GM12872 (cell line): ENCODE data around the gene RHOD.

Experiments used
- CTCF ChIP-seq: IDR thresholded peaks from 3 replicates; pipeline ENCODE4 v1.5.1; 2011; ENCODE audit warnings: low read depth, mild to moderate bottlenecking, low read length, moderate library complexity; ENCODE audit not compliant: insufficient read depth

RHOD gene

GRCh38 chr11:67048515-67049130, 8.0 kb upstream of the RHOD start:
- no peak for TF ChIP-seq CTCF

- TF ChIP-seq CTCF, result no peak
Measured at GRCh38 chr11:67050139-67050538, 6.5 kb upstream of the RHOD start.

GRCh38 chr11:67051180-67051893, 5.3 kb upstream of the RHOD start:
- no peak for TF ChIP-seq CTCF

GRCh38 chr11:67051945-67052488, 4.6 kb upstream of the RHOD start:
- no peak for TF ChIP-seq CTCF

GRCh38 chr11:67052891-67053290, 3.8 kb upstream of the RHOD start:
- TF ChIP-seq CTCF, result no peak

- peak; percentile 86 for TF ChIP-seq CTCF
Measured at GRCh38 chr11:67053896-67054329, 2.7 kb upstream of the RHOD start.

- no peak for TF ChIP-seq CTCF
Measured at GRCh38 chr11:67054346-67054835, 2.3 kb upstream of the RHOD start.
